Panc1 (cell line): ENCODE results near the gene TMEM218. TPM values are rescaled to one million over a fixed set of nuclear protein-coding genes. Genes with fewer than 3 reads are reported as not detected.

Experiments used
- ATAC-seq: fragments of 200-7000 bp; cut with Tn5 transposase; 2 replicates; pipeline ENCODE4 v1.9.1; 2020; ENCODE audit warnings: mild to moderate bottlenecking, moderate library complexity
- BruUV-seq: library from RNA; stranded (reverse); fragments of 400-500 nt; replicated peaks from 2 replicates; lab custom pipeline; 2021; lab: Mats Ljungman, UMichigan
- CTCF ChIA-PET: fragments of 300-600 bp; sonication (Branson Sonifier 250); formaldehyde crosslinking; loops from one replicate; lab custom pipeline; 2022; ENCODE audit warnings: antibody characterized with exemption; lab: Charles Lee
- POLR2A ChIA-PET: fragments of 300-600 bp; sonication (Branson Sonifier 250); formaldehyde crosslinking; loops from one replicate; lab custom pipeline; 2022; ENCODE audit warnings: antibody characterized with exemption; lab: Charles Lee
- DNase-seq: peaks from one replicate; pipeline ENCODE4 v3.0.0-alpha.2; 2010; ENCODE audit warnings: low read depth, low spot score
- H3K27ac ChIP-seq: 2 replicates; pipeline ENCODE4 v1.5.1; 2011; ENCODE audit warnings: mild to moderate bottlenecking, low read length, inconsistent platforms
- H3K27me3 ChIP-seq: fragments of 200-500 bp; sonication (Bioruptor generic); 2 replicates; pipeline ENCODE4 v1.6.0; 2014; ENCODE audit warnings: low read length, inconsistent platforms; ENCODE audit not compliant: control insufficient read depth, insufficient read depth
- H3K36me3 ChIP-seq: fragments of 200-500 bp; sonication (Bioruptor generic); 2 replicates; pipeline ENCODE4 v1.5.1; 2014; ENCODE audit warnings: inconsistent platforms, mild to moderate bottlenecking, low read length, moderate library complexity; ENCODE audit not compliant: control insufficient read depth, insufficient read depth
- H3K4me1 ChIP-seq: 2 replicates; pipeline ENCODE4 v1.5.1; 2011; ENCODE audit warnings: inconsistent platforms, mild to moderate bottlenecking, low read length, moderate library complexity; ENCODE audit not compliant: control insufficient read depth, insufficient read depth
- H3K4me3 ChIP-seq, 2 experiments: 2 replicates each; pipeline ENCODE4 v1.5.1; 2011 to 2012; ENCODE audit warnings: low read depth in 2 of 2, low read length in 2 of 2, mild to moderate bottlenecking in 2 of 2, inconsistent platforms in 1 of 2, moderate library complexity in 1 of 2
- H3K9me3 ChIP-seq: fragments of 200-500 bp; sonication (Bioruptor generic); 2 replicates; pipeline ENCODE4 v1.5.1; 2014; ENCODE audit warnings: low read depth, mild to moderate bottlenecking, inconsistent platforms, low read length, moderate library complexity; ENCODE audit not compliant: control insufficient read depth, insufficient read depth
- POLR2AphosphoS5 ChIP-seq: IDR thresholded peaks from 2 replicates; pipeline ENCODE4 v1.6.1; 2012; ENCODE audit warnings: mild to moderate bottlenecking, low read depth, low read length, moderate library complexity
- SIN3A ChIP-seq: IDR thresholded peaks from 2 replicates; pipeline ENCODE4 v1.6.1; 2012; ENCODE audit warnings: low read depth, mild to moderate bottlenecking, low read length, moderate library complexity, borderline replicate concordance; ENCODE audit not compliant: insufficient read depth
- TCF7L2 ChIP-seq: IDR thresholded peaks from 2 replicates; pipeline ENCODE4 v1.6.1; 2011; ENCODE audit warnings: mild to moderate bottlenecking, low read depth, low read length, inconsistent platforms
- in situ Hi-C: cut with HindIII; loops from 2 replicates; pipeline ENCODE4 v1.10.0; 2016; ENCODE audit warnings: low sequenced_read_pairs, low pct_unique_long_range_greater_than_20kb
- intact Hi-C: fragments of 100-400 bp; cut with micrococcal nuclease; formaldehyde crosslinking; loops from one replicate; pipeline ENCODE4 v1.10.0; 2022; ENCODE audit not compliant: unreplicated experiment
- total RNA-seq: library from RNA; stranded (reverse); gene quantifications from one replicate; pipeline ENCODE4 v1.2.1, GENCODE V29; 2021; ENCODE audit not compliant: unreplicated experiment
- TF ChIP-seq, protein P1 (sequence below): fragments of 450-650 bp; IDR thresholded peaks from 2 replicates; pipeline ENCODE4 v1.5.1; 2017; ENCODE audit warnings: mild to moderate bottlenecking
- TF ChIP-seq, protein P2 (sequence below), 2 experiments: IDR thresholded peaks; 2 replicates each; pipeline ENCODE4 v1.6.1; 2011 to 2012; ENCODE audit warnings: low read depth in 2 of 2, control low read depth in 1 of 2, low read length in 1 of 2, mild to moderate bottlenecking in 1 of 2, moderate library complexity in 1 of 2; ENCODE audit not compliant: insufficient read depth in 1 of 2

The TMEM218 gene
- total RNA-seq, 1 experiment from 2014 or later, result 26.8 TPM

DNA sequence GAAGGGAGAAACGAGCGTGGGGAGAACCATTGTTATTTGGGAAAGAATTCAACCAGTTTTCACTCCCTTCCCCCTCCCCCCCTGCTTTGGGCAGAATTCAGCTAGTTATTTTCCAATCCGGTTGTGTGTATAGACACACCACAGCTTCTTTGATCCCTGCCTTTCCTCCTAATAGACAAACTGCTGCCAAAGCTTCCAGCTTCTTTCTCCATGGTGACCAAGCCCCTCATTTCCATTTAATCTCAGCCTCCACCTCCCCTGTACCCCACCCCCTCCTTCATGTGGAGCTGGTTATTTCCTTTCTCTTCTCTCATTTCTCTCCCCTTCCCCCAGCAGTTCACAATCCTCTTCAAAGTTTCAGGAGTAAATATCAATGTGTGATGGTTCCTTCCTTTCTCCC lies 28.4 kb upstream of the TMEM218 start:
- TF ChIP-seq POLR2AphosphoS5 (no peak), SIN3A (no peak), TCF7L2 (no peak)
- TF ChIP-seq, protein P1, sequence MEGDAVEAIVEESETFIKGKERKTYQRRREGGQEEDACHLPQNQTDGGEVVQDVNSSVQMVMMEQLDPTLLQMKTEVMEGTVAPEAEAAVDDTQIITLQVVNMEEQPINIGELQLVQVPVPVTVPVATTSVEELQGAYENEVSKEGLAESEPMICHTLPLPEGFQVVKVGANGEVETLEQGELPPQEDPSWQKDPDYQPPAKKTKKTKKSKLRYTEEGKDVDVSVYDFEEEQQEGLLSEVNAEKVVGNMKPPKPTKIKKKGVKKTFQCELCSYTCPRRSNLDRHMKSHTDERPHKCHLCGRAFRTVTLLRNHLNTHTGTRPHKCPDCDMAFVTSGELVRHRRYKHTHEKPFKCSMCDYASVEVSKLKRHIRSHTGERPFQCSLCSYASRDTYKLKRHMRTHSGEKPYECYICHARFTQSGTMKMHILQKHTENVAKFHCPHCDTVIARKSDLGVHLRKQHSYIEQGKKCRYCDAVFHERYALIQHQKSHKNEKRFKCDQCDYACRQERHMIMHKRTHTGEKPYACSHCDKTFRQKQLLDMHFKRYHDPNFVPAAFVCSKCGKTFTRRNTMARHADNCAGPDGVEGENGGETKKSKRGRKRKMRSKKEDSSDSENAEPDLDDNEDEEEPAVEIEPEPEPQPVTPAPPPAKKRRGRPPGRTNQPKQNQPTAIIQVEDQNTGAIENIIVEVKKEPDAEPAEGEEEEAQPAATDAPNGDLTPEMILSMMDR, result no peak
- TF ChIP-seq, protein P2, sequence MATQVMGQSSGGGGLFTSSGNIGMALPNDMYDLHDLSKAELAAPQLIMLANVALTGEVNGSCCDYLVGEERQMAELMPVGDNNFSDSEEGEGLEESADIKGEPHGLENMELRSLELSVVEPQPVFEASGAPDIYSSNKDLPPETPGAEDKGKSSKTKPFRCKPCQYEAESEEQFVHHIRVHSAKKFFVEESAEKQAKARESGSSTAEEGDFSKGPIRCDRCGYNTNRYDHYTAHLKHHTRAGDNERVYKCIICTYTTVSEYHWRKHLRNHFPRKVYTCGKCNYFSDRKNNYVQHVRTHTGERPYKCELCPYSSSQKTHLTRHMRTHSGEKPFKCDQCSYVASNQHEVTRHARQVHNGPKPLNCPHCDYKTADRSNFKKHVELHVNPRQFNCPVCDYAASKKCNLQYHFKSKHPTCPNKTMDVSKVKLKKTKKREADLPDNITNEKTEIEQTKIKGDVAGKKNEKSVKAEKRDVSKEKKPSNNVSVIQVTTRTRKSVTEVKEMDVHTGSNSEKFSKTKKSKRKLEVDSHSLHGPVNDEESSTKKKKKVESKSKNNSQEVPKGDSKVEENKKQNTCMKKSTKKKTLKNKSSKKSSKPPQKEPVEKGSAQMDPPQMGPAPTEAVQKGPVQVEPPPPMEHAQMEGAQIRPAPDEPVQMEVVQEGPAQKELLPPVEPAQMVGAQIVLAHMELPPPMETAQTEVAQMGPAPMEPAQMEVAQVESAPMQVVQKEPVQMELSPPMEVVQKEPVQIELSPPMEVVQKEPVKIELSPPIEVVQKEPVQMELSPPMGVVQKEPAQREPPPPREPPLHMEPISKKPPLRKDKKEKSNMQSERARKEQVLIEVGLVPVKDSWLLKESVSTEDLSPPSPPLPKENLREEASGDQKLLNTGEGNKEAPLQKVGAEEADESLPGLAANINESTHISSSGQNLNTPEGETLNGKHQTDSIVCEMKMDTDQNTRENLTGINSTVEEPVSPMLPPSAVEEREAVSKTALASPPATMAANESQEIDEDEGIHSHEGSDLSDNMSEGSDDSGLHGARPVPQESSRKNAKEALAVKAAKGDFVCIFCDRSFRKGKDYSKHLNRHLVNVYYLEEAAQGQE (IDR thresholded peaks at IDR 0.05; ENCODE audit: insufficient read depth in 1 of 2, low read depth in 2 of 2, low read length in 1 of 2), result no peak
- no TSS peak for BruUV-seq
- DNase-seq (no peak), ATAC-seq (no peak)
- ChIA-PET CTCF (interaction anchor here (1.4 kb wide), 1 partner anchor 264 kb away, joined by 5 read pairs; no protein-coding TSS in a partner anchor), POLR2A (no interaction called here)
- no peak overlapping the region for H3K27ac ChIP-seq
- H3K9me3 ChIP-seq, result no peaks in the 10 kb centered on the region
- no peak overlapping the region for H3K4me3 ChIP-seq
- intact Hi-C loops (no loop called here), in situ Hi-C loops (no loop called here)
- H3K27me3 ChIP-seq, result peaks cover 21% of the 10 kb centered on the region
- no peaks in the 10 kb centered on the region for H3K36me3 ChIP-seq
- 0 out of 2 replicates have a peak, but pooled peaks cover 8% of the 10 kb centered on the region for H3K4me1 ChIP-seq

DNA sequence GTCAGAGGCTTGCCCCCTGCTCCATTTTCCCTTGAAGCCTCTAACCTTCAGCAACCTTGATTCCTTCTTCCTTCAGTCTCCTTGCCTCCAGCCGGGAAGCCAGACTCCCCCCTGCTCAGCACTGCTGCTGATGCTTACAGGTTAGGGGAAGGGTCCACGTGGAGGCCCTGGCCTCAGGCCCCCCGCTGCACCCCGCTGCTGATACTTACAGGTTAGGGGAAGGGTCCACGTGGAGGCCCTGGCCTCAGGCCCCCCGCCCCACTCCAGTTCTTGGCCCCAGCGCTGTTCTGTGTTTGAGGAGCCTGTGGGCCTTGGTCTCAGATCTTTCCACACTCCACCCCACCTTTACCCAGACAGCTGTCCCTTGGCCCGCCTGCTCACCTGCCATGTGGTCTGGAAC lies 27.5 kb upstream of the TMEM218 start:
- no peak overlapping the region for H3K27ac ChIP-seq
- H3K27me3 ChIP-seq, result peaks cover 25% of the 10 kb centered on the region
- ATAC-seq (no peak), DNase-seq (no peak)
- no TSS peak for BruUV-seq
- in situ Hi-C loops, result no loop called here
- H3K4me1 ChIP-seq, result 0 out of 2 replicates have a peak, but pooled peaks cover 8% of the 10 kb centered on the region
- ChIA-PET CTCF (interaction anchor here (0.7 to 1.4 kb wide), 3 partner anchors 48 to 263 kb away, joined by 3 to 5 read pairs (median 4); no protein-coding TSS in a partner anchor), POLR2A (no interaction called here)
- no peak overlapping the region for H3K4me3 ChIP-seq
- no peaks in the 10 kb centered on the region for H3K36me3 ChIP-seq
- TF ChIP-seq TCF7L2, result no peak
- TF ChIP-seq, protein P2 (IDR thresholded peaks at IDR 0.05; ENCODE audit: insufficient read depth in 1 of 2, low read depth in 2 of 2, low read length in 1 of 2), result no peak
- no peak for TF ChIP-seq SIN3A
- no peak for TF ChIP-seq POLR2AphosphoS5
- TF ChIP-seq, protein P1, result no peak
- intact Hi-C loops, result no loop called here
- H3K9me3 ChIP-seq, result no peaks in the 10 kb centered on the region
